SK-N-MC (cell line): ENCODE results near the gene MBTPS2.

ENCODE experiments used
- EZH2 ChIP-seq: fragments of 200-600 bp; sonication (generic); IDR thresholded peaks from one replicate; pipeline ENCODE4 v1.6.1; 2017; ENCODE audit warnings: antibody characterized with exemption
- FOXP2 ChIP-seq: optimal IDR thresholded peaks from 2 replicates; pipeline ENCODE3; 2011; ENCODE audit warnings: mild to moderate bottlenecking, moderate library complexity; ENCODE audit not compliant: insufficient read depth; ENCODE audit errors: extremely low read length, control extremely low read depth
- POLR2AphosphoS5 ChIP-seq: IDR thresholded peaks from 2 replicates; pipeline ENCODE4 v1.6.1; 2012; ENCODE audit warnings: mild to moderate bottlenecking, low read depth, low read length, borderline replicate concordance

- TF ChIP-seq EZH2 (no peak), POLR2AphosphoS5 (no peak), FOXP2 (no peak)
Measured at GRCh38 chrX:21881881-21882574, 42.6 kb downstream of the MBTPS2 start.
